Measurements from ENCODE around the gene NXN. TPM values are rescaled to one million over a fixed set of nuclear protein-coding genes. Genes with fewer than 3 reads are reported as not detected.

NXN gene
- polyA plus RNA-seq, 1 donor from 2014 or later = 14.8 TPM

DNA sequence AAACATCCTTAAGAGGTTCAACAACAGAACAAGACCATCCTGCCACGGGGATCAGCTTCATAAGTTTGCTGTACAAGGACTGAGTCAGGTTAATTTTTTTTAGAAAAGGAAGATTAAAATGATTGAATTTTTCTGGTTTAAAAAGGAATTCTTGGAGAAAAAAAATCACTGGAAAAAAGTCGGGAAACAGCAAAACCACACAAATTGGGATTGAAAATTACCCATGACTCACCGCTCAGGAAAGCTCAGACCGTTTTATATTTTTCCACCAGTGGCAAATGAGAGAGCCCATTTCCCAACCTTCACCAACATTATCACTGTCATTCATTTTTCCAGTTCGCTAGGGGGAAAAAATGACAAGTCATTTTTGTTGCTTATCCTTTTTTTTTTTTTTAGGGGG lies 150.8 kb downstream of the NXN start:
- no peaks in the 10 kb centered on the region for H3K36me3 ChIP-seq (ENCODE audit: insufficient read depth, low read length)
- H3K27me3 ChIP-seq (ENCODE audit: insufficient read depth, low read depth, low read length) = no peaks in the 10 kb centered on the region
- no peaks in the 10 kb centered on the region for H3K9me3 ChIP-seq (ENCODE audit: low read length)
- H3K27ac ChIP-seq (ENCODE audit: low read length) = no peak overlapping the region
- no peaks in the 10 kb centered on the region for H3K9me2 ChIP-seq (ENCODE audit: insufficient read depth, low read length)
- H3K4me2 ChIP-seq (ENCODE audit: low read length) = no peak overlapping the region
- no peaks in the 10 kb centered on the region for H4K20me1 ChIP-seq (ENCODE audit: insufficient read depth)
- no peaks in the 10 kb centered on the region for H3F3A ChIP-seq (ENCODE audit: insufficient read depth, low read length, poor library complexity, severe bottlenecking)
- no peak overlapping the region for H2AFZ ChIP-seq (ENCODE audit: low read depth, low read length)
- H3K79me2 ChIP-seq (replicated peaks; ENCODE audit: insufficient read depth, low read length) = no peaks in the 10 kb centered on the region
- no peak overlapping the region for H3K9ac ChIP-seq (ENCODE audit: low read length)
- TF ChIP-seq EP300 (conservative IDR thresholded peaks at IDR 0.05; ENCODE audit: poor library complexity, severe bottlenecking) = no peak
- no peak for TF ChIP-seq RAD21 (conservative IDR thresholded peaks at IDR 0.05)
- no peak for TF ChIP-seq MXI1 (conservative IDR thresholded peaks at IDR 0.05; ENCODE audit: poor library complexity, severe bottlenecking)
- no peak for TF ChIP-seq TAF1 (IDR thresholded peaks at IDR 0.05; ENCODE audit: low read depth)
- TF ChIP-seq POLR2AphosphoS5 (IDR thresholded peaks at IDR 0.05) = no peak
- TF ChIP-seq REST (IDR thresholded peaks at IDR 0.05; ENCODE audit: borderline replicate concordance) = no peak
- no peak for TF ChIP-seq EZH2 (IDR thresholded peaks at IDR 0.05; ENCODE audit: borderline replicate concordance, insufficient read depth, low read length, poor library complexity, severe bottlenecking)
- TF ChIP-seq SMC3 (conservative IDR thresholded peaks at IDR 0.05; ENCODE audit: poor library complexity) = no peak
- TF ChIP-seq, protein P1, sequence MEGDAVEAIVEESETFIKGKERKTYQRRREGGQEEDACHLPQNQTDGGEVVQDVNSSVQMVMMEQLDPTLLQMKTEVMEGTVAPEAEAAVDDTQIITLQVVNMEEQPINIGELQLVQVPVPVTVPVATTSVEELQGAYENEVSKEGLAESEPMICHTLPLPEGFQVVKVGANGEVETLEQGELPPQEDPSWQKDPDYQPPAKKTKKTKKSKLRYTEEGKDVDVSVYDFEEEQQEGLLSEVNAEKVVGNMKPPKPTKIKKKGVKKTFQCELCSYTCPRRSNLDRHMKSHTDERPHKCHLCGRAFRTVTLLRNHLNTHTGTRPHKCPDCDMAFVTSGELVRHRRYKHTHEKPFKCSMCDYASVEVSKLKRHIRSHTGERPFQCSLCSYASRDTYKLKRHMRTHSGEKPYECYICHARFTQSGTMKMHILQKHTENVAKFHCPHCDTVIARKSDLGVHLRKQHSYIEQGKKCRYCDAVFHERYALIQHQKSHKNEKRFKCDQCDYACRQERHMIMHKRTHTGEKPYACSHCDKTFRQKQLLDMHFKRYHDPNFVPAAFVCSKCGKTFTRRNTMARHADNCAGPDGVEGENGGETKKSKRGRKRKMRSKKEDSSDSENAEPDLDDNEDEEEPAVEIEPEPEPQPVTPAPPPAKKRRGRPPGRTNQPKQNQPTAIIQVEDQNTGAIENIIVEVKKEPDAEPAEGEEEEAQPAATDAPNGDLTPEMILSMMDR (IDR thresholded peaks at IDR 0.05; ENCODE audit: poor library complexity, severe bottlenecking) = no peak
- no peak overlapping the region for H3K4me3 ChIP-seq (ENCODE audit: low read length)

- Histone ChIP-seq H3K27ac (ENCODE audit: low read length) (no peak overlapping the region), H2AFZ (ENCODE audit: low read depth, low read length) (no peak overlapping the region), H3K4me3 (ENCODE audit: low read length) (no peak overlapping the region), H3K9me3 (ENCODE audit: low read length) (no peaks in the 10 kb centered on the region), H3K79me2 (replicated peaks; ENCODE audit: insufficient read depth, low read length) (no peaks in the 10 kb centered on the region), H3K9me2 (ENCODE audit: insufficient read depth, low read length) (no peaks in the 10 kb centered on the region), H3F3A (ENCODE audit: insufficient read depth, low read length, poor library complexity, severe bottlenecking) (no peaks in the 10 kb centered on the region), H4K20me1 (ENCODE audit: insufficient read depth) (no peaks in the 10 kb centered on the region), H3K36me3 (ENCODE audit: insufficient read depth, low read length) (no peaks in the 10 kb centered on the region), H3K9ac (ENCODE audit: low read length) (no peak overlapping the region), H3K4me2 (ENCODE audit: low read length) (no peak overlapping the region), H3K27me3 (ENCODE audit: insufficient read depth, low read depth, low read length) (no peaks in the 10 kb centered on the region)
- TF ChIP-seq EP300 (conservative IDR thresholded peaks at IDR 0.05; ENCODE audit: poor library complexity, severe bottlenecking) = no peak
- TF ChIP-seq TAF1 (IDR thresholded peaks at IDR 0.05; ENCODE audit: low read depth) = no peak
Observed at GRCh38 chr17:826778-827177, 152.8 kb downstream of the NXN start.

DNA sequence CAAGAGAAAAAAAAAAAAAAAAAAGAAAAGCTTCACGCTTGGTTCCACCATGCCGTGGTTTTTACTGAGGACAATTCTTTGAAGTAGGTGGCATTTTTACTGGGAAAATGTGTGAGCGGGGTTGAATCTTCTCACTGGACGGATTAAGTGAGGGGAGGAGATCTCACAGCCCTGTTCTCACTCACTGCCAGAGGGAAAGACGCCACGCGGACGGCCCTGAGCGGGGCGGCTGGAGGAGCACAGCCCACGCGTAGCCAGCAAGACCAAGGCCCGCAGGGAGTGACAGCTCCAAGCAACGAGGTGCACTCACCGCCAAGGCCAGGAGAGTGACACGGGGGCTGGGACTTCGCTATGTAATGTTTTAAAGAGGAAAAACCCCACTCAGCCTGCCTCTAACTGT lies 154.4 kb downstream of the NXN start:
- Histone ChIP-seq H3K79me2 (replicated peaks; ENCODE audit: insufficient read depth, low read length) (no peaks in the 10 kb centered on the region), H3K36me3 (ENCODE audit: insufficient read depth, low read length) (no peaks in the 10 kb centered on the region), H3K4me3 (ENCODE audit: low read length) (no peak overlapping the region), H3K27me3 (ENCODE audit: insufficient read depth, low read depth, low read length) (no peaks in the 10 kb centered on the region), H3F3A (ENCODE audit: insufficient read depth, low read length, poor library complexity, severe bottlenecking) (no peaks in the 10 kb centered on the region), H2AFZ (ENCODE audit: low read depth, low read length) (no peak overlapping the region), H4K20me1 (ENCODE audit: insufficient read depth) (no peaks in the 10 kb centered on the region), H3K27ac (ENCODE audit: low read length) (no peak overlapping the region), H3K9ac (ENCODE audit: low read length) (no peak overlapping the region), H3K4me2 (ENCODE audit: low read length) (no peak overlapping the region), H3K9me3 (ENCODE audit: low read length) (no peaks in the 10 kb centered on the region), H3K9me2 (ENCODE audit: insufficient read depth, low read length) (no peaks in the 10 kb centered on the region)
- TF ChIP-seq POLR2AphosphoS5 (IDR thresholded peaks at IDR 0.05) = no peak
- TF ChIP-seq EP300 (conservative IDR thresholded peaks at IDR 0.05; ENCODE audit: poor library complexity, severe bottlenecking) = no peak
- no peak for TF ChIP-seq EZH2 (IDR thresholded peaks at IDR 0.05; ENCODE audit: borderline replicate concordance, insufficient read depth, low read length, poor library complexity, severe bottlenecking)
- no peak for TF ChIP-seq MXI1 (conservative IDR thresholded peaks at IDR 0.05; ENCODE audit: poor library complexity, severe bottlenecking)
- TF ChIP-seq TAF1 (IDR thresholded peaks at IDR 0.05; ENCODE audit: low read depth) = no peak
- TF ChIP-seq, protein P1 (IDR thresholded peaks at IDR 0.05; ENCODE audit: poor library complexity, severe bottlenecking) = no peak
- TF ChIP-seq SMC3 (conservative IDR thresholded peaks at IDR 0.05; ENCODE audit: poor library complexity) = no peak
- TF ChIP-seq RAD21 (conservative IDR thresholded peaks at IDR 0.05) = no peak
- TF ChIP-seq REST (IDR thresholded peaks at IDR 0.05; ENCODE audit: borderline replicate concordance) = no peak
